Measurements from ENCODE around the gene PHRF1.

The PHRF1 gene, protein sequence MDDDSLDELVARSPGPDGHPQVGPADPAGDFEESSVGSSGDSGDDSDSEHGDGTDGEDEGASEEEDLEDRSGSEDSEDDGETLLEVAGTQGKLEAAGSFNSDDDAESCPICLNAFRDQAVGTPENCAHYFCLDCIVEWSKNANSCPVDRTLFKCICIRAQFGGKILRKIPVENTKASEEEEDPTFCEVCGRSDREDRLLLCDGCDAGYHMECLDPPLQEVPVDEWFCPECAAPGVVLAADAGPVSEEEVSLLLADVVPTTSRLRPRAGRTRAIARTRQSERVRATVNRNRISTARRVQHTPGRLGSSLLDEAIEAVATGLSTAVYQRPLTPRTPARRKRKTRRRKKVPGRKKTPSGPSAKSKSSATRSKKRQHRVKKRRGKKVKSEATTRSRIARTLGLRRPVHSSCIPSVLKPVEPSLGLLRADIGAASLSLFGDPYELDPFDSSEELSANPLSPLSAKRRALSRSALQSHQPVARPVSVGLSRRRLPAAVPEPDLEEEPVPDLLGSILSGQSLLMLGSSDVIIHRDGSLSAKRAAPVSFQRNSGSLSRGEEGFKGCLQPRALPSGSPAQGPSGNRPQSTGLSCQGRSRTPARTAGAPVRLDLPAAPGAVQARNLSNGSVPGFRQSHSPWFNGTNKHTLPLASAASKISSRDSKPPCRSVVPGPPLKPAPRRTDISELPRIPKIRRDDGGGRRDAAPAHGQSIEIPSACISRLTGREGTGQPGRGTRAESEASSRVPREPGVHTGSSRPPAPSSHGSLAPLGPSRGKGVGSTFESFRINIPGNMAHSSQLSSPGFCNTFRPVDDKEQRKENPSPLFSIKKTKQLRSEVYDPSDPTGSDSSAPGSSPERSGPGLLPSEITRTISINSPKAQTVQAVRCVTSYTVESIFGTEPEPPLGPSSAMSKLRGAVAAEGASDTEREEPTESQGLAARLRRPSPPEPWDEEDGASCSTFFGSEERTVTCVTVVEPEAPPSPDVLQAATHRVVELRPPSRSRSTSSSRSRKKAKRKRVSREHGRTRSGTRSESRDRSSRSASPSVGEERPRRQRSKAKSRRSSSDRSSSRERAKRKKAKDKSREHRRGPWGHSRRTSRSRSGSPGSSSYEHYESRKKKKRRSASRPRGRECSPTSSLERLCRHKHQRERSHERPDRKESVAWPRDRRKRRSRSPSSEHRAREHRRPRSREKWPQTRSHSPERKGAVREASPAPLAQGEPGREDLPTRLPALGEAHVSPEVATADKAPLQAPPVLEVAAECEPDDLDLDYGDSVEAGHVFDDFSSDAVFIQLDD (N-terminal part only)

DNA sequence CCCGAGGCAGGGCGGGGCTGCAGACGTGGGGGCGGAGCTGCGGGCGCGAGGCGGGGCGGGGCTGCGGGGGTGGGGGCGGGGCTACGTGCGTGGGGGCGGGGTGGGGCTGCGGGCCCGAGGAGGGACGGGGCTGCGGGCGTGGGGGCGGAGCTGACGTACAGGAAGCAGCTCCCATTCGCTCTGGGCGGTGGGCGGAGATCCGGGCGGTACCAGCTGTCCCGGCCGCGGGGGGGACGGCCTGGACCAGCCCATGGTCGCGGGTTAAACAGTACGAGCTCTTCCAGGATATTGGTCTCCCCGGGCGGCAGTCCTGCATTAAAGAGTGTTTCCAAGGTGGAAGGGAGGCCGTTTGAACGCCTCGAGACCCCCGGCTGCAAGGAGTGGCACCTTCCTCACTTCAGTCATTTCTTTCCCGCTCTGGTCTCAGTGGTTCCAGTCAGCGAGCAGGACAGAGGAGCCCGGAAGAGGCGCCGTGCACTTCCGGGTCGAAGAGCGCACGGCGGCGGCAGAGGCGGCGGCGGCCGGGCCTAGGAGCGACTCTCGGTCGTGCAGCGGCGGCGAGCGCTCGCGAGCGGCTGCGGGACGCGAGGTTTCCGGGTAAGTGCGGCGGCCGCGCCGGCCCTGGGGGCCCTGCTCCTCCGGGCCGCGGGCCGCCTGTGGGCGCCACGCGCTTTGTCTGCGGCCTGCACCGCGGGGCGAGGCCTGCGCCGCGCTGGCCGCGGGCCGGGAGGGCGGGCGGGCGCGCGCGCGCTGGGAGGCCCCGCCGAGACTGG is at the start of gene PHRF1:
Gene PHRF1 (plus strand): TSS at position 475 of the 773 bp plus-strand sequence. CDS start 5,043 bp downstream, outside the sequence.
- in situ Hi-C loops (cut with HindIII; ENCODE audit: low sequenced_read_pairs), result no loop called here

DNA sequence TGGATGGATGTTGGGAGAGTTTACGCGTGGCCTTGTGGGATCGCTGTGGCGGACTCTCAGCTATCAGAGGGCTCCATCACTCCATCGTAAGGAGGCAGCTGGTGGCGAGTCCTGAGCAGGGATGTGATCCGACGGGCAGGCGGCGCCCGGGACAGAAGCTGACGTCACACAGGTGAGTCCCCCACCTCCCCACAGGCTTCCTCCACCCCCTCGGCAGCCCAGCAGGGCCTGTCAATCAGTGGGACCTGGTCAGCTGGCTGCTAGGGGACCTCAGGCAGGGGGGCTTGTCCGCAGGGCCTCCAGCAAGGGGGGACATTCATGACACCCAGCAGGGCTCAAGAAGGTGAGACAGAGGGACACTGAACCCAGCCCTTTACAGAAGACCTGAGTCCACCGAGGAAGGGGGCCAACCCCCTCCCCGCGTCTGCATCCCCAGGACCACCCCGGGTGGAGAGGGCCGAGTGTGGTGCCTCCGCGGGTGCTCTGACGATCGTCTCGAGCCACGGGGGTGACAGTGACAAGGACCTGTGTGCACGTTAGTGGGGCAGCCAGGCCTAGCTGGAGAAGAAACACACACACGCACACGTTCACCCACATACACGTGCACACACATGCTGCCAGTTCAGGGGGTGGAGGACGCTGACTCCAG is 48.0 kb upstream of the PHRF1 start:
- in situ Hi-C loops (cut with HindIII; ENCODE audit: low sequenced_read_pairs), result no loop called here

DNA sequence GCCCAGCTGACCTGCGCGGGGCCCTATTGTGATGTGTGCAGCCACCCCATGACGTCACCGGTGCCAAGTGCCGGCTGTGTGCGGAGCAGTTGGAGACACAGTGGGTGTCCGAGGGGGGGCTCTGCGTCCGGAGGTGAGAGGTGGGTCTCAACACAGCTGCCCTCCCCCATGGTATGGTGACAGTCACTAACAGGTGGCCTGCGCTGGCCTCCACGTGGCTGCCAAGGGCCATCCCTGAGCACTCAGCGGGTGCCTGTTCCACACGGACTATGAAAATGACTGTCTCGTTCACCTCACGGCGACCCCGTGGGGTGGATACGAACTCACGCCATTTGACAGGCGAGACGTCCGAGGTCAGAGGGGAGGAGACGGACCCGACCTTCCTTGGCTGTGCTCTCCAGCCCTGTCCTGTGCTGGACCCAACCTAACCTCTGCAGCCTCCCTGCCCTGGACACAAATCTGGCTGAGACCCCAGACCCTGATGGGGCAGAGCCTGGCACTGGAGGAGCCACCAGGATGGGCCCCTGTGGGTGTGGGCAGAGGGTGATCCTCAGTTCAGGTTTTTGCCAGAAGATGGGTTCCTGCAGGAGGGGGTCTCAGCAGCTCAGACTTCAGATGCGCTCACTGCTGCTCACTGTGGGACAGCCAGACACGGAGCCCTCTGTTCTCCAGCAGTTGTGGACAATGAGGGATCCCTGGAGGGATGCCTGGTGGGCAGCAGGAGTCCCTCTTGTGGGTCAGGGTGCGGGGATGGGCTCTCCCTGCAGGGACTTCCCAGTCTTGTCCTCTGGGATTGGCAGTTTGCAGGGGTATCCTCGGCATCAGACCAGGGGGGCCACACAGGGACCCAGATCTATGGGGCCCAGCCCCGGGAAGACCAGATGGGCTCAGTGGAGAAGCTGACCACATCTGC is 47.2 kb upstream of the PHRF1 start:
- in situ Hi-C loops (cut with HindIII; ENCODE audit: low sequenced_read_pairs), result no loop called here

DNA sequence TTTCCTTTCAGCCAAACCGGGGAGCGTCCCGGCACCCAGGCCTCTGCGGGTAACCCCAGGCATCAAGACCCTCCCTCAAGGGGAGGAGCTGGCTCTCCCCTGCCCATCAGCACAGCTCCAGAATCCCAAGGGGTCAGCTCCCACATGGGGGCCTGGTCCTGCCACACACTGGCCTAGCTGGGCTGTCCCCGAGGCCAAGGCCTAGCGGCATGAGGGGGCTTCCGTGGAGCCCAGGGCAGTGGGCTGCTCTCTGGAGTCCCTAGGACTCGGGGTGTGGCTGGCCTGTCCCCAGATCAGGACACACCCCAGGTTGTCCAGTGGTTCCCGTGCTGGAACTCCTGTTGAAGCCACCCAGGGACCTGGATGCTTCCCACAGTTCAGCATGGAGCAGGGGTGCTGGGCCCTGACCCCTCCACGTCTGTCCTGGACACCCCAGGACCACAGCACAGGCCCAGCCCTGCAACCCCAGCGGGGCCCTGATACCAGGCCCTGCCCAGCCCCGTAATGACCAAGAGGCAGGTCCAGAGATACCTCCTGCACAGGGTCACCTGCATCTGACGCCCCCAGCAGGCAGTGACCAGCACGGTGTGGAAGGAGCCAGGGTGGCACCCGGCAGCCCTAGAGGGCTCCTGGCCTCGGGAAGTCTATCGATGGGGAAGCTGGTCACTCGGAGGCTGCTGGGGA is 46.4 kb upstream of the PHRF1 start:
- in situ Hi-C loops (cut with HindIII; ENCODE audit: low sequenced_read_pairs), result no loop called here

DNA sequence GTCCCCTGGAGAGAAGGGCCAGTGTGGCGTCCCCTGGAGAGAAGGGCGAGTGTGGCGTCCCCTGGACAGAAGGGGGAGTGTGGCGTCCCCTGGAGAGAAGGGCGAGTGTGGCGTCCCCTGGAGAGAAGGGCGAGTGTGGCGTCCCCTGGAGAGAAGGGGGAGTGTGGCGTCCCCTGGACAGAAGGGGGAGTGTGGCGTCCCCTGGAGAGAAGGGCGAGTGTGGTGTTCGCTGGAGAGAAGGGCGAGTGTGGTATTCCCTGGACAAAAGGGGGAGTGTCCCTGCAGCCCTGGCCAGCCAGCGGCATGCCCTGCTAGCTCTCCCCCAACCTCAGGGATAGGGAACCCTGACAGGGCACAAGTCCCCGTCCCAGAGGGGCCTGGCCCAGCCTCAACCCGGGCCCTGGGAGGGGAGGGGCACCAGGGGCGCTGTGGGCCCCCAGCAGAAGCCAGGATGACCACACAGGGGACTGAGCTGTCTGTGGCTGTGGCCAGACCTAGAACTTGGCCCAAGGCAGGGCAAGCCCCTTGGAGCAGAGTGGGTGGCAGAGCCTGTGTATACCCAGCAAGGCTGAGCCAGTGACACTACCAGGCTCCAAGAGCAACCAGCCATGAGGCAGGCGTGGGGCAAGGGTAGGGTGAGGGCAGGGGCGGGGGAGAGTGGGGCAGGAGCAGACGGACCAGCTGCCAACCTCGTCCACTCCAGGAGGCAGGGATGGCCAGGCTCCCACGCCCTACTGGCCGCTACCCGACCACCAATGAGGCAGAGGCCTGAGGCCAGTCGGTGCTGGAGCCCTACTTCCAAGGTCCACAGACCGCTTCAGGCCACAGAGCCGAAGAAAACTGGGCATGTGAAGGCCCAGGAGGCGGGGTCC is 45.1 kb upstream of the PHRF1 start:
- in situ Hi-C loops (cut with HindIII; ENCODE audit: low sequenced_read_pairs), result no loop called here

DNA sequence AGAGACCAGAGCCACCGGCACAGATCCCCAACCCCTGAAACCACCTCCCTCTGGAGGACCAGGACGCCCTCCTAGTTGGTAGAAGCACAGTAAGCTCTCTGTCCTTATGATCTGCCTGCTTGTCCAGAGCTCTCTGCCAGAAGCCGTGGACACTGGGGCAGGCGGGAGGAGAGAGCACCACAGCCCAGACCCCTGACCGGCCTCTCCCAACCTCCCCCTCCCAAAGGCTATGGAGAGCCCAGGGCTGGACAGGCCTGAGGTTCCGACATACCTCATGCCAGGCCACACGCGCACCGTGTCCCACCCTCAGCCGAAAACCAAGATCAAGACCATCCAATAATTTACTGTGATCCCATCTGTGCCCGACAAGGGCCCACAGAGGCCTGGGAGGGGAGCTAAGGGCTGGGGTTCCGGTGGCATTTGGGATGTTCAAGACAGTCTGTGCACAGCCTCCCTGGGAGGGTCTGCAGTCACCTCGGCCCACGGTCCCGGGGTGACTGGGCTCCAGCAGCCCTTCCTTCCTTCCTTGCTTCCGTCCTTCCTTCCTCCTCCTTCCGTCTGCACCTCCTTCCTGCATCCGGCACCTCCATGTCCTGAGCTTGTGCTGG is 44.2 kb upstream of the PHRF1 start:
- in situ Hi-C loops (cut with HindIII; ENCODE audit: low sequenced_read_pairs), result no loop called here

DNA sequence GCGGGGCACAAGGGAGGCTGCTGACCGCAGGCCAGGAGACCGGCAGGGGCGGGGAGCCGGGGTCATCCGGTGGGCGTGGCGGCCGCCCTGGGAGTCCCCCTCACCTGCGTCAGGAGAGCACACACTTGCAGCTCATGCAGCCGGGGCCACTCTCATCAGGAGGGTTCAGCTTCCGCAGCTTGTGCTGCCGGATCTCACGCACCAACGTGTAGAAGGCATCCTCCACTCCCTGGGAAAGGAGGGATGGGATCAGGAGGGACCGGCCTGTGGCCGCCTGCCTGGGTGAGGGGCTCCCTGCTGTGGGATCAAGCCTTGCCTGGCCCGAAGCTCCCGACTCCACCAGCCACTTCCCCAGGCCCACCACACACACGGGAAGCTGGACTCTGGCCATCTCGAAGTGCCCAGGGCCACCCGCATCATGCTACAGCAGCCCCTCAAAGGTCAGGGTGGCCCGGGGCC is 43.7 kb upstream of the PHRF1 start:
- in situ Hi-C loops (cut with HindIII; ENCODE audit: low sequenced_read_pairs), result no loop called here

DNA sequence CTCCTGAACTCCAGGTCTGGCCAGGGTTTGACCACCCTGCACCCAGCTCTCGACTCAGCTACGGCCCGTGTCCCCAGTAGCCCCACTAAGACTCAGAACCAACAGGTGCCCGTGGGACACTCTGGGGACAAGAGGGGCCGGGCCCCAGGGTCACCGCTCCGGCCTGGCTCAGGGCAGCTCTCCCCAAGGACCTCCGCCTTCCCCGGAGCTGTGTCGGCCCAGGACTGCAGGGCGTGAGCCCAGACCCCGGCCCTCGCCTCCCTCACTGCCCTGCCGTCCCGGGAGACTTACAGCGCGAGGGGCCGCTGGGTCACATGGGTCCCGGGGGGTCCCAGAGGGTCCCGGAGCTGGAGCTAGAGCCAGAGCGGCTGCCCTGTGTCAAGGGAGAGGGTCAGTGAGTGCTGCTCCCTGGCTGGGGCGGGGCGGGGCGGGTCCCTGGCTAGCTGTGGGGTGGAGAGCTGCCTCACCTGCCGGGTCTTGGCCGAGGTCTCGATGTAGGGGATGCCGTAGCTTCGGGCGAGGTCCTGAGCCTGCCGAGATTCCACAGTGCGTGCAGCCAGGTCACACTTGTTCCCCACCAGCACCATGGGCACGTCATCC is 43.2 kb upstream of the PHRF1 start:
- in situ Hi-C loops (cut with HindIII; ENCODE audit: low sequenced_read_pairs), result no loop called here

DNA sequence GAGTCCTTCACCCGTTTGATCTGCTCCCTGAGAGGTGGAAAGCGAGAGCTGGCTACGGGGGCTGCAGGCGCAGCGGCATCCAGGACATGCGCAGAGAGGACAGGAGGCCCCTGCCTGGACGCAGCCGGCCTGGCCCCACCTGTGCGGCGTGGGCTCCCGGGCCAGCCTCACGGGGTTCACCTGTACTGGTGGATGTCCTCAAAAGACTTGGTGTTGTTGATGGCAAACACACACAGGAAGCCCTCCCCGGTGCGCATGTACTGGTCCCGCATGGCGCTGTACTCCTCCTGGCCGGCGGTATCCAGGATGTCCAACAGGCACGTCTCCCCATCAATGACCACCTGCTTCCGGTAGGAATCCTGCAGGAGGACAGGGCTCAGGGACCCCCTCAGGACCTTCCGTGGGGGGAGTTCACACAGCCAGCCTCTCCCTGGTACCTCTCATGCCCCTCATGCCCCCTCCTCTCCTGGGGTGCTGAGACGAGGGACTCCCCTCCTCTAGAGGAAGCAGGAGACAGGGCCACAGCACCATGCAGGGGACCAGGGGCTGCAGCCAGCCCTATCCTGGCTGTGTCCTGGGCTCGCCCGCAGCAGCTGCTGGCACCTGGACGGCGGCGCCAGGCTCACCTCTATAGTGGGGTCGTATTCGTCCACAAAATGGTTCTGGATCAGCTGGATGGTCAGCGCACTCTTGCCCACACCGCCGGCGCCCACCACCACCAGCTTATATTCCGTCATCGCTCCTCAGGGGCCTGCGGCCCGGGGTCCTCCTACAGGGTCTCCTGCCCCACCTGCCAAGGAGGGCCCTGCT is 42.5 kb upstream of the PHRF1 start:
- in situ Hi-C loops (cut with HindIII; ENCODE audit: low sequenced_read_pairs), result no loop called here

DNA sequence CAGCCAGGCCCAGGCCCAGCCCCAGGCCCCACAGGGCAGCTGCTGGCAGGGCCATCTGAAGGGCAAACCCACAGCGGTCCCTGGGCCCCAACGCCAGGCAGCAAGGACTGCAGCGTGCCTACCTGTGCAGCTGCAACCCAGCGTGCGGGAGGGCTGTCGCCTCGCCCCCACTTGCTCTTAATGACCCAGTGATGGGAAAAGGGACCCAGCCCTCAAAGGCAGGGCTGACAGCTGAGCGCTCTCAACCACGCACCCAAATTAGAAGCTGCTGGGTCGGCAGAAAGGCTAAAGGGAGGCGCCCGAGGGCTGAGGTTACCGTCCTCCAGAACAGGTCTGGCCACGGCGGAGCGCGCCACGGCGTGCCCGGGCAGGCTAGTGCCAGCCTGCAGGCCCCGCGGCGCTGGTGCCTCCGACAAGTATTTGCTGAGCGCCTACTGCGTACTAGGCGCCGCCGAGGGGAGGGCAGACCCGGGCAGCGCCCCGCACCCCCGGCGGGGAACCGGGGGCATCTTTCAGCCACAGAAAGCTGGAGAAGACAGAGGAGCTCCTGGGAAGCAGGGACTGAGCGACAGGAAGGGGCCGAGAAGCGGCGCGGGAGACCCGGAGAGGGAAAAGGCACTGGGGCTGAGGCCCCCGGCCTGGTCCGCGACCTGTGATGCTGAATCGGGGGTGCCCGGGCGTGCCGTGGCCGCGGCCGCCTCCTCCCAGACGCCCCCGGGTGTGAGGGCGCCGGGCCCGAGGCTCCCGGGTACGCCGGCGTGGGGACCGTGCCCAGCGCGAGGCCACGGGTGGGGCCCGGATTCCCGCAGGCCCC is 41.7 kb upstream of the PHRF1 start:
- in situ Hi-C loops (cut with HindIII; ENCODE audit: low sequenced_read_pairs), result no loop called here

DNA sequence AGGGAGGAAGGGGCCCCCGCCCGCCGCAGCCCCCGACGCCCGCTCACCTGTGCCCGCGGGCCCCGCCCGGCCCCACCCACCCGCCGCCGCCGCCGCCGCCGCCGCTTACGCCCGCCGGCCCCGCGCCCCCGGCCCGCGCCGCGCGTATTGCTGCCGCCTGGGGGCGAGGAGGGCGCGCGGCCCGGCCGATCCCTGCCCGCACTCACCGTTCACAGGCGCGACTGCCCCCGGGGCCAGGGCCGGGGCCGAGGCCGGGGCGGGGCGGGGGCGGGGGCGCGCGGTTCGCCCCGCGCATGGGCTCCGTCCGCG is 41.1 kb upstream of the PHRF1 start:
- in situ Hi-C loops (cut with HindIII; ENCODE audit: low sequenced_read_pairs), result no loop called here

DNA sequence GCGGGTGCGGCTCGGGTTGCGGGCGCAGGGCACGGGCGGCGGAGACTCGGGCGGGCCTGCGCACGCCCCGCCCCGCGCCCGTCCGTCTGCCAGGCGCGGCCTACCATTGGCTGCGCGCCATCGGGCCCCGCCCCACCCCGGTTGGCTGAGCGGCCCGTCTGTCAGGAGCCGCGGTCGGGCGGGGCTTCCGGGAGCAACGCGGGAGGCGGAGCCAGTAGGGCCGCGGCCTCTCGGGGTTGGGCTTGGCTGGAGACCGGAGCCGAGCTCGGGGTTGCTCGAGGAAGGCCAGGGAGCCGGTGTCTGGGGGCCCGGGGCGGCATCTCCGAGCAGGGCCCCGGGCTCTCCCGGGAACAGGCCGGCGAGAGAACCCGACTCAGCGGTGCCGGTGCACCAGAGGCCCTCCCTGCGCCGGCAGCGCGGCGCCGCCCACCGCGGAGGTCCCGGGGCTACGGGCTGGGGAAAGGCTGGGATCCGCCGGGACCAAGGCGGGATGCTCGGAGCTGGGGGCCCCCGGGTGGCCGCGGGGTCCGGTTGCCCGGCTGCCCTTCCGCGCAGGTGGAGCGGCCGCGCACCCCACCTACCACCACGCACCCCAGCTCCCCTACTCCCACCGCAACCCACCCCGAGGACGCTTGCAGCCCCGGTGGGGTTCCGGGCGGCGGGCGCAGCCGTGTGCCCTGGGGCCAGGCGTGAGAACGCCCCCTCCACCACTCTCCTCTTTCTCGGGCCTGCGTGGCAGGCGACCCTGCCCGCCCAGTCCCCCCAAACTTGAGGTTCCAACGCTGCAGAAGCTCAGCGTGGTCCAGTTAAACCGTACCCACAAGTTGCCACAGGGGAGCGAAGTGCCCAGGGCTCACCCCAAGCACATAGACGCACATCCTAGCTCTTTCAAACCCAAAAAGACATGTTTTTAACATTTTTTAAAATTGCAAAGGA is 40.5 kb upstream of the PHRF1 start, which contains the start of gene HRAS:
Gene HRAS (minus strand): TSS at position 58 of the 936 bp plus-strand sequence.
- in situ Hi-C loops (cut with HindIII; ENCODE audit: low sequenced_read_pairs), result no loop called here

DNA sequence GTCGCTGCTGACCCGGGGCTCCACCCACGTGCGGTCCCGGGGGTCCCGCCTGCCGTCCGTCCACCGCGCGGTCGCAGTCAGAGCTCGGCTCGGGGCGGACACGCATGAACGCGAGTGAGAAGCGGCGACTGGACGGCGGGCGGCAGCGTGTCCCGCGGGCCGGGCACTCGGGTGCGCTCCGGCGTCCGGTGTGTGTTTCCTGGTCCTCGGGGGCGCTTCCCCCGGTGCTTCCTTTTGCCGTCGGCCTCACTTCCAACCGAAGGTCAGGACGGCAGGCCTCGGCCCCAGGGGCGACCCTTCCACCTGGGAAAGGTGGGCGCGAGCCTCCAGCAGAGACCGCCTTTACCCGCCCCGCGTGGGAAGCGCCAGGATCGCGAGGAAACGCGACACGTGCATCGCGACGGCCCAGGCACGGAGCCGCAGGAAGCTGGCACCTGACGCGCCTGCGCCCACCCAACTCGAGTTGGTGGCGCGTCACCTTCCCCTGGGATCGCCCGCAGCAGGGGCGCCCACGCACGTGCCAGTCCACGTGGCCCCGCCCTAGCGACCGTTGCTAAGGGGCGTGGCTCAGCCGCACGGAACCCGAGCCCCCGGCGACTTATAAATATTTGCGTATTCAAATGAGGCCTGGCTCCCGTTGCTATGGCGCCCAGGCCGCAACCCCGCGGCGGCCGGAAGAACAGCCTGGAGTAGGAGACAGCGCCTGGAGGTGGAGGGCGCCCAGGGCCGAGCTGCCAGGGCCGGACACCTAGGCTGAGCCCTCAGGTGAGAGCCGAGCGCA is 39.2 kb upstream of the PHRF1 start, which contains the start of gene LRRC56:
Gene LRRC56 (plus strand): TSS at position 687 of the 781 bp plus-strand sequence. CDS start 3,158 bp downstream, outside the sequence.
- in situ Hi-C loops (cut with HindIII; ENCODE audit: low sequenced_read_pairs), result no loop called here

Data from DLD1 (cell line).